Breast epithelium (tissue), 4 donors: ENCODE data around the gene LRFN3. TPM values are rescaled to one million over a fixed set of nuclear protein-coding genes. Genes with fewer than 3 reads are reported as not detected.
"Not testable (repeated sequence)": the region's sequence is repeated elsewhere in the genome, so short reads cannot be mapped to it uniquely, and the experiment has no call there.

ENCODE experiments used
- DNase-seq, 2 donors: peaks; one replicate each; pipeline ENCODE4 v3.0.0-alpha.2; 2019; ENCODE audit warnings: low spot score in 2 of 2
- H3K27ac ChIP-seq, 2 donors: fragments of 200-600 bp; sonication (generic) in 1 of 2; one replicate each; pipeline ENCODE4 v1.5.1; 2016 to 2019; ENCODE audit warnings: mild to moderate bottlenecking in 1 of 2
- H3K27me3 ChIP-seq, 2 donors: fragments of 200-600 bp; sonication (generic) in 1 of 2; one replicate each; pipeline versions ENCODE4 v1.5.1 to v1.6.0; 2017 to 2019; ENCODE audit warnings: control low read depth in 1 of 2, mild to moderate bottlenecking in 1 of 2
- H3K36me3 ChIP-seq: fragments of 200-600 bp; one replicate; pipeline ENCODE4 v1.5.1; 2019
- H3K4me1 ChIP-seq, 2 donors: fragments of 200-600 bp; sonication (generic); one replicate each; pipeline ENCODE4 v1.5.1; 2016 to 2019; ENCODE audit warnings: control low read depth in 1 of 2
- H3K4me3 ChIP-seq, 3 donors: fragments of 200-600 bp; sonication (generic); 1 replicate in 2 of 3; 2 replicates in 1 of 3; pipeline ENCODE4 v1.5.1; 2016 to 2019; ENCODE audit warnings: mild to moderate bottlenecking in 3 of 3, moderate library complexity in 2 of 3
- H3K9me3 ChIP-seq, 2 donors: fragments of 200-600 bp; sonication (generic) in 1 of 2; one replicate each; pipeline ENCODE4 v1.5.1; 2016 to 2019; ENCODE audit warnings: control low read depth in 1 of 2
- POLR2A ChIP-seq: fragments of 450-650 bp; IDR thresholded peaks from one replicate; pipeline ENCODE4 v1.6.1; 2016; ENCODE audit warnings: antibody characterized with exemption, mild to moderate bottlenecking, moderate library complexity
- POLR2AphosphoS5 ChIP-seq, 3 donors: sonication (generic); formaldehyde crosslinking; IDR thresholded peaks; one replicate each; pipeline ENCODE4 v1.6.1; 2017; ENCODE audit warnings: antibody characterized with exemption in 3 of 3
- intact Hi-C: fragments of 100-400 bp; cut with DNase I; formaldehyde crosslinking; loops from one replicate; pipeline ENCODE4 v1.15.1; 2023; ENCODE audit warnings: low total_unique reads
- total RNA-seq, 3 donors: library from RNA; depleted of rRNA; stranded (reverse); fragments of >200 nt; gene quantifications; one replicate each; pipeline ENCODE4 v1.1.0, GENCODE V29; 2016
- TF ChIP-seq, protein P1 (sequence below), 3 donors: fragments of 450-650 bp; IDR thresholded peaks; one replicate each; pipeline ENCODE4 v1.5.1; 2016 to 2017; ENCODE audit warnings: antibody characterized with exemption in 3 of 3, mild to moderate bottlenecking in 3 of 3, moderate library complexity in 3 of 3

The LRFN3 gene
- total RNA-seq, 3 donors from 2014 or later: 5.2 to 6.7 (median 5.4) TPM

- no peak overlapping the region for H3K4me3 ChIP-seq
- no peak for TF ChIP-seq POLR2AphosphoS5 (IDR thresholded peaks at IDR 0.05)
- intact Hi-C loops: no loop called here
- H3K27ac ChIP-seq: no peak overlapping the region
- no peaks in the 10 kb centered on the region for H3K4me1 ChIP-seq
- no peaks in the 10 kb centered on the region for H3K9me3 ChIP-seq
- no peak for DNase-seq
- no peaks in the 10 kb centered on the region for H3K36me3 ChIP-seq
- peaks cover 0 to 24% of the 10 kb centered on the region in 2 donors for H3K27me3 ChIP-seq
Measured at GRCh38 chr19:35975608-35976214, 39.5 kb downstream of the LRFN3 start.

- Histone ChIP-seq H3K36me3 (no peaks in the 10 kb centered on the region), H3K4me3 (no peak overlapping the region), H3K27ac (no peak overlapping the region), H3K9me3 (no peaks in the 10 kb centered on the region), H3K27me3 (peaks cover 0 to 28% of the 10 kb centered on the region in 2 donors), H3K4me1 (no peaks in the 10 kb centered on the region)
- no peak for DNase-seq
- no peak for TF ChIP-seq POLR2A
- no peak for TF ChIP-seq POLR2AphosphoS5 (IDR thresholded peaks at IDR 0.05)
- TF ChIP-seq, protein P1, sequence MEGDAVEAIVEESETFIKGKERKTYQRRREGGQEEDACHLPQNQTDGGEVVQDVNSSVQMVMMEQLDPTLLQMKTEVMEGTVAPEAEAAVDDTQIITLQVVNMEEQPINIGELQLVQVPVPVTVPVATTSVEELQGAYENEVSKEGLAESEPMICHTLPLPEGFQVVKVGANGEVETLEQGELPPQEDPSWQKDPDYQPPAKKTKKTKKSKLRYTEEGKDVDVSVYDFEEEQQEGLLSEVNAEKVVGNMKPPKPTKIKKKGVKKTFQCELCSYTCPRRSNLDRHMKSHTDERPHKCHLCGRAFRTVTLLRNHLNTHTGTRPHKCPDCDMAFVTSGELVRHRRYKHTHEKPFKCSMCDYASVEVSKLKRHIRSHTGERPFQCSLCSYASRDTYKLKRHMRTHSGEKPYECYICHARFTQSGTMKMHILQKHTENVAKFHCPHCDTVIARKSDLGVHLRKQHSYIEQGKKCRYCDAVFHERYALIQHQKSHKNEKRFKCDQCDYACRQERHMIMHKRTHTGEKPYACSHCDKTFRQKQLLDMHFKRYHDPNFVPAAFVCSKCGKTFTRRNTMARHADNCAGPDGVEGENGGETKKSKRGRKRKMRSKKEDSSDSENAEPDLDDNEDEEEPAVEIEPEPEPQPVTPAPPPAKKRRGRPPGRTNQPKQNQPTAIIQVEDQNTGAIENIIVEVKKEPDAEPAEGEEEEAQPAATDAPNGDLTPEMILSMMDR (IDR thresholded peaks at IDR 0.05): no peak
- intact Hi-C loops: no loop called here
Measured at GRCh38 chr19:35977446-35978222, 41.5 kb downstream of the LRFN3 start.

DNA sequence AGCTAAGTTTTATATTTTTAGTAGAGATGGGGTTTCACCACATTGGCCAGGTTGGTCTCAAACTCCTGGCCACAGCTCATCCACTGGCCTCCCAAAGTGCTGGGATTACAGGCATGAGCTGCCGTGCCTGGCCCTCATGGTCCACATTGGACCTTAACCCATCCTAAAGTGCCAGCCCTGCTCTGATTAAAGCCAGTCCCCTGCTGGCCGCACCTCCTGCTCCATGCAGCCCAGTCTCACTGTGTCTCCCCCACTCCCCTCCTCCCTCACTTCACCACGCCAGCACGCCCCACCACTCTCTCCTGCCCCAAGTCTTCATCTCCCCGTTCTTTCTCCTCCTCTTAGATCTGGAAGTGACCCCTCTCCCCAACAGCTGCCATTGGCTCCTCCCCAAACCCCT, 42.1 kb downstream of the LRFN3 start:
- Histone ChIP-seq H3K9me3 (no peaks in the 10 kb centered on the region), H3K27ac (no peak overlapping the region), H3K36me3 (no peaks in the 10 kb centered on the region), H3K4me1 (no peaks in the 10 kb centered on the region), H3K27me3 (peaks cover 0 to 28% of the 10 kb centered on the region in 2 donors), H3K4me3 (no peak overlapping the region)
- intact Hi-C loops: no loop called here
- no peak for DNase-seq
- no peak for TF ChIP-seq POLR2A
- TF ChIP-seq POLR2AphosphoS5 (IDR thresholded peaks at IDR 0.05): no peak
- TF ChIP-seq, protein P1 (IDR thresholded peaks at IDR 0.05): no peak

GRCh38 chr19:35978832-35979365, 42.7 kb downstream of the LRFN3 start:
- Histone ChIP-seq H3K9me3 (no peaks in the 10 kb centered on the region), H3K36me3 (no peaks in the 10 kb centered on the region), H3K27me3 (peaks cover 0 to 28% of the 10 kb centered on the region in 2 donors), H3K4me1 (no peaks in the 10 kb centered on the region), H3K27ac (no peak overlapping the region), H3K4me3 (no peak overlapping the region)
- TF ChIP-seq POLR2A: no peak
- TF ChIP-seq, protein P1 (IDR thresholded peaks at IDR 0.05): no peak
- no peak for DNase-seq
- intact Hi-C loops: no loop called here

- H3K9me3 ChIP-seq, DNase-seq, intact Hi-C loops, H3K27ac ChIP-seq, H3K36me3 ChIP-seq, H3K4me3 ChIP-seq, H3K4me1 ChIP-seq: not testable (repeated sequence)
- H3K27me3 ChIP-seq: peaks cover 0 to 41% of the 10 kb centered on the region in 2 donors
Measured at GRCh38 chr19:35980997-35981396, 44.8 kb downstream of the LRFN3 start.

DNA sequence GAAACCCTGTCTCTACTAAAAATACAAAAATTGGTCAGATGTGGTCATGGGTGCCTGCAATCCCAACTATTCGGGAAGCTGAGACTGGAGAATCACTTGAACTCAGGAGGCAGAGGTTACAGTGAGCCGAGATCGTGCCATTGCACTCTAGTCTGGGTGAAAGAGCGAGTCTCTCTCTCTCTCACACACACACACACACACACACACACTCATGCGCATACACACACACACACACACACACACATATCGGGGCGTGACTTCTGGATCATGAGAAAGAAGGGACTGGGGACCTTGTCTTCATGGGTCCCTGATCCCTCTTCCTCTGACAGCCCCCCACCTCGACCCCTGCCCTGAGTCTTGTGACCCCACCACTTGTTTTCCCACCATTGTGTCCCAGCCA, 47.0 kb downstream of the LRFN3 start:
- Histone ChIP-seq H3K9me3 (no peaks in the 10 kb centered on the region), H3K27ac (no peak overlapping the region), H3K4me1 (no peaks in the 10 kb centered on the region), H3K36me3 (no peaks in the 10 kb centered on the region), H3K4me3 (no peak overlapping the region), H3K27me3 (peaks cover 0 to 41% of the 10 kb centered on the region in 2 donors)
- DNase-seq: no peak
- TF ChIP-seq, protein P1 (IDR thresholded peaks at IDR 0.05): no peak
- no peak for TF ChIP-seq POLR2AphosphoS5 (IDR thresholded peaks at IDR 0.05)
- TF ChIP-seq POLR2A: no peak
- intact Hi-C loops: no loop called here
